Naive B cell (primary cell): ENCODE measurements around the gene RPL21. TPM values are rescaled to one million over a fixed set of nuclear protein-coding genes. Genes with fewer than 3 reads are reported as not detected.
"Not testable (repeated sequence)": the region's sequence is repeated elsewhere in the genome, so short reads cannot be mapped to it uniquely, and the experiment has no call there.

Experiments
- ATAC-seq, 2 donors: fragments of 150-1000 bp; cut with Tn5 transposase; 2 replicates each; pipeline ENCODE4 v1.10.0; 2021; ENCODE audit warnings: low read depth in 2 of 2, mild to moderate bottlenecking in 2 of 2, moderate library complexity in 2 of 2
- DNase-seq: peaks from one replicate; pipeline ENCODE4 v3.0.0; 2022
- H3K27ac Mint-ChIP-seq, 6 donors: one replicate each; pipeline ENCODE4 v1.8.0; 2020 to 2022; ENCODE audit warnings: mild to moderate bottlenecking in 6 of 6, mixed read lengths in 6 of 6, moderate library complexity in 5 of 6, inconsistent platforms in 2 of 6
- H3K27me3 Mint-ChIP-seq, 3 donors: one replicate each; pipeline ENCODE4 v1.8.0; 2021 to 2022; ENCODE audit warnings: mixed read lengths in 3 of 3, mild to moderate bottlenecking in 1 of 3
- H3K36me3 Mint-ChIP-seq, 2 donors: one replicate each; pipeline ENCODE4 v1.8.0; 2020 to 2022; ENCODE audit warnings: mixed read lengths in 2 of 2, inconsistent platforms in 1 of 2, mild to moderate bottlenecking in 1 of 2
- H3K4me1 Mint-ChIP-seq, 3 donors: one replicate each; pipeline ENCODE4 v1.8.0; 2020 to 2022; ENCODE audit warnings: mixed read lengths in 3 of 3, inconsistent platforms in 1 of 3, mild to moderate bottlenecking in 1 of 3, moderate library complexity in 1 of 3
- H3K4me3 Mint-ChIP-seq, 8 donors: one replicate each; pipeline ENCODE4 v1.8.0; 2020 to 2022; ENCODE audit warnings: mild to moderate bottlenecking in 8 of 8, mixed read lengths in 8 of 8, moderate library complexity in 8 of 8, inconsistent platforms in 2 of 8
- H3K9me3 Mint-ChIP-seq, 7 donors: one replicate each; pipeline ENCODE4 v1.8.0; 2020 to 2022; ENCODE audit warnings: mixed read lengths in 7 of 7, mild to moderate bottlenecking in 5 of 7, inconsistent platforms in 2 of 7, moderate library complexity in 1 of 7
- polyA plus RNA-seq, 6 donors: library from polyadenylated mRNA; unstranded; fragments of 300-500 nt; fragmentation: Illumina TruSeq; gene quantifications; one replicate each; pipeline ENCODE4 v1.2.3, GENCODE V29; 2021; ENCODE audit warnings: low read depth in 6 of 6

Gene RPL21
- polyA plus RNA-seq, result 1,000 to 10,000 TPM; 5,049 to 7,554 (median 6,763) TPM

DNA sequence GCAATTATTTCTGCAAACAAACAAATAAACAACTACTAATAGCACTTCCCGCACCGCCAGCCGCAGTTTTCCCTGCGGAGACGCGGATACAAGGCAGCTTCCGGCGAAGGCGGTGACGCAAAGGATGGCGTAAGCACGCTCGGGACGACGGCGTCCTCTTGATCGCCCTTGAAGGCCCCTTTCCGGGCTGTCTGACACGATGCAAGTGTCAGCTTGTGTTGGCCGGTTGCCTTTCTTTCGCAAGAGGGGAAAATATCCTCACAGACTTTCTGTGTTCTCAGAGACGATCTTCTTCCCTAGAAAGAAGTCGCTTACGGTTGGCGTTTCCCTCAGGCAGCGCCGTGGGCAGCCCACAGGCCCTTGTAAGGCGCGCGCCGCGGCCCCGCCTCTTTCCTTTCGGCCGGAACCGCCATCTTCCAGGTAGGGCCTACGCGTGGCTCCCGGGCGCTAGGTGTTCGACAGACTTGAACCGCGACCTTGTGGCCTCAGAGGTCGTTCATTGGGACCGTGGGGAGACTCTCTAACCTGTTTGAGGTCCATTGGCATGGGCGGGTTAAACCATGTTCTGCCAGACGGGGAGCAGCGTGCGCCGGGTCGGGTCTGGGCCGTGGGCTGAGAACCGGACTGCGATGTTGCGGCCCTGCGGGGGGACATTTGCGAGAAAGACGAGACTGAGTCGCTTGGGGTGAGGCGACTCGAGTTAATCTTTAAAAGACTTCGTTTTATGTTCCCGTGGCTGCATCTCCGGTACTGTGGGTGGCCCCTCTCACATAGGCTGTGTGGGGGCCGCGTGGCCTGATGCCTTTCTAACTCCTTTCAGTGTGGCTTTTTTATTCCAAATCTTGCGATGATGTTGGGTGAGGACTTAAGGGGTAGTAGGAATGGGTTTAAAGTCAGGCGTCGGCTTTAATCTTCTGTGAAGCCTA, at the start of gene RPL21:
TSS of gene RPL21 (plus strand) at position 393 of the 926 bp plus-strand sequence. CDS start 2,219 bp downstream, outside the sequence.
- DNase-seq, result peak; percentile 91
- Mint-ChIP-seq H3K9me3 (no peaks in the 10 kb centered on the region), H3K4me1 (peaks cover 42 to 49% (median 46%) of the 10 kb centered on the region in 3 donors), H3K27me3 (no peaks in the 10 kb centered on the region), H3K27ac (peak within 1 kb of the TSS; percentile 100), H3K4me3 (peak within 1 kb of the TSS; percentile 93 to 99 (median 98)), H3K36me3 (peaks cover 8 to 15% of the 10 kb centered on the region in 2 donors)
- peak; percentile 92 to 93 for ATAC-seq

DNA sequence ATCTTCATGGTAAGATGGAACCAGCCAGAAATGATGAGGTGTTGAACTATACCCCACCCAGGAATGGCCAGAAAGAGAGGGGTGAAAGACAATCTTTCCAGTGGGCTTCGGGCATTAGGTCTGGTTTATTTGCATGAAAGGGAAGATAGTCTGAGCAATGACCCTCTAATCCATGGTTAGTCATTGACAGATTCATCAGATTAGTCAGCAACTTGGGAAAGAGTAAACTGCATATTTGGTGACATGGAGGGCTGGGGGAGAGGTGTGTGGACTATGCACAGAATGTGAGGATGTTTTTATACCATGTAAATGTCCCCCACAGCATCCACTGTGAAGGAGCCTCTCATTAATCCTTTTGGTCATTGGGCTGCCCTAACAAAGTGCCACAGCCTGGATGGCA, 49.7 kb upstream of the RPL21 start:
- H3K4me1 Mint-ChIP-seq, result no peaks in the 10 kb centered on the region
- no peaks in the 10 kb centered on the region for H3K27me3 Mint-ChIP-seq
- ATAC-seq (no peak), DNase-seq (no peak)
- no peak overlapping the region for H3K27ac Mint-ChIP-seq
- H3K9me3 Mint-ChIP-seq, result peaks cover 0 to 5% (median 0%) of the 10 kb centered on the region in 7 donors
- no peaks in the 10 kb centered on the region for H3K36me3 Mint-ChIP-seq
- H3K4me3 Mint-ChIP-seq, result no peak overlapping the region

DNA sequence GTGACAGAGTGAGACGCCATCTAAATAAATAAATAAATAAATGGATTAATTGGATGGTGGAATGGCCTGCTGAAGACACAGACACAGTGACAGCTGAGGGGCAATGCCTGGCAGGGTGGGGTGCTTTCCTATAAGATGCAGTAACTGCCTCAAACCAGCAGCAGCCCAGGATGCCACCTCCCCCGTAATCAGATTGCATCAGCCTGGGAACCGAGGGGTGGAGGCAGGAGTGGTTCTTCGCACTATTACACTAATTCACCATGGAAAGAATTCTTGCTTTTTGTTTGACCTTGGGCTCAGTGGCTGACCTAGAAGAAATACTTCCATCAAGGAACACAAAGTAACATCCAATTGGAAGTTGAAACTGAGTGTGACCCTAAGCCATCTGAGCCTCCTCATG, 48.2 kb upstream of the RPL21 start:
- Mint-ChIP-seq H3K36me3 (peaks cover 0 to 7% of the 10 kb centered on the region in 2 donors), H3K9me3 (peaks cover 0 to 1% (median 0%) of the 10 kb centered on the region in 7 donors), H3K27ac (no peak overlapping the region), H3K4me3 (no peak overlapping the region), H3K27me3 (no peaks in the 10 kb centered on the region), H3K4me1 (no peaks in the 10 kb centered on the region)
- ATAC-seq (no peak), DNase-seq (no peak)

- Mint-ChIP-seq H3K9me3 (peaks cover 0 to 1% (median 0%) of the 10 kb centered on the region in 7 donors), H3K36me3 (peaks cover 0 to 7% of the 10 kb centered on the region in 2 donors), H3K4me3 (no peak overlapping the region), H3K27ac (peak overlapping the region in 1 of 6 donors; percentile 42), H3K4me1 (no peaks in the 10 kb centered on the region), H3K27me3 (no peaks in the 10 kb centered on the region)
- ATAC-seq, result no peak
- no peak for DNase-seq
These were observed 47.5 kb upstream of the RPL21 start for GRCh38 chr13:27203854-27204253.

DNA sequence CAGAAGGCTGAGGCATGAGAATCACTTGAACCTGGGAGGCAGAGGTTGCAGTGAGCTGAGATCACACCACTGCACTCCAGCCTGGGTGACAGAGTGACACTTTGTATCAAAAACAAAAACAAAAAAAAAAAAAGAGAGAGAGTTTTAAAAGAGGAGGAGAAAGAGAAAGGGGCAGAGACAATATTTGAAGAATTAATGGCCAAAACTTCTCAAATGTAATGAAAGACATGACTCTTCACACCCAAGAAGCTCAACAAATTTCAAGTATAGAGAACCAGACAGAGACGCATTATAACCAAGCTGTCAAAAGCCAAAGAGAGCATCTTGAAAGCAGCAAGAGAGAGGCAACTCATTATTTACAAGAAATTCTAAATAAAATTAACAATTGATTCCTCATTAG, 42.8 kb upstream of the RPL21 start:
- peaks cover 0 to 7% of the 10 kb centered on the region in 2 donors for H3K36me3 Mint-ChIP-seq

DNA sequence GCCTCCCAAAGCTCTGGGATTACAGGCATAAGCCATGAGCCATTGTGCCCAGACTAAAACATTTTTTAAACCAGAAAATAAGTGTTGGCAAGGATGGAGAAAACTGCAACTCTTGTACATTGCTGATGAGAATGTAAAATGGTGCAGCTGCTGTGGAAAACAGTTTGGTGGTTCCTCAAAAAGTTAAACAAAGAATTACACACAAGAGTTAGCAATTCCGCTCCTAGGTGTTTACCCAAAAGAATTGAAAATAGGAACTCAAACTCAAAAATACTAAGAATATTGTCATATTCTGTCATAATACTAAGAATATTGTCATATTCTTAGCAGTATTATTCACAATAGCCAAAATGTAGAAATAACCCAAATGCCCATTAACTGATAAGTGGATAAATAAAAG, 40.1 kb upstream of the RPL21 start:
- Mint-ChIP-seq H3K4me1 (peaks cover 0 to 9% (median 4%) of the 10 kb centered on the region in 3 donors), H3K36me3 (peaks cover 7 to 8% of the 10 kb centered on the region in 2 donors), H3K4me3 (no peak overlapping the region), H3K27me3 (no peaks in the 10 kb centered on the region), H3K27ac (peak overlapping the region in 1 of 6 donors; percentile 89), H3K9me3 (peaks cover 0 to 4% (median 0%) of the 10 kb centered on the region in 7 donors)
- ATAC-seq (no peak), DNase-seq (no peak)

More for the DNA sequence above, 42.8 kb upstream of the RPL21 start:
- H3K27me3 Mint-ChIP-seq, result no peaks in the 10 kb centered on the region
- DNase-seq (no peak), ATAC-seq (no peak)
- peak overlapping the region in 1 of 6 donors; percentile 87 for H3K27ac Mint-ChIP-seq
- peaks cover 0 to 6% (median 0%) of the 10 kb centered on the region in 3 donors for H3K4me1 Mint-ChIP-seq
- no peak overlapping the region for H3K4me3 Mint-ChIP-seq
- peaks cover 0 to 4% (median 0%) of the 10 kb centered on the region in 7 donors for H3K9me3 Mint-ChIP-seq

DNA sequence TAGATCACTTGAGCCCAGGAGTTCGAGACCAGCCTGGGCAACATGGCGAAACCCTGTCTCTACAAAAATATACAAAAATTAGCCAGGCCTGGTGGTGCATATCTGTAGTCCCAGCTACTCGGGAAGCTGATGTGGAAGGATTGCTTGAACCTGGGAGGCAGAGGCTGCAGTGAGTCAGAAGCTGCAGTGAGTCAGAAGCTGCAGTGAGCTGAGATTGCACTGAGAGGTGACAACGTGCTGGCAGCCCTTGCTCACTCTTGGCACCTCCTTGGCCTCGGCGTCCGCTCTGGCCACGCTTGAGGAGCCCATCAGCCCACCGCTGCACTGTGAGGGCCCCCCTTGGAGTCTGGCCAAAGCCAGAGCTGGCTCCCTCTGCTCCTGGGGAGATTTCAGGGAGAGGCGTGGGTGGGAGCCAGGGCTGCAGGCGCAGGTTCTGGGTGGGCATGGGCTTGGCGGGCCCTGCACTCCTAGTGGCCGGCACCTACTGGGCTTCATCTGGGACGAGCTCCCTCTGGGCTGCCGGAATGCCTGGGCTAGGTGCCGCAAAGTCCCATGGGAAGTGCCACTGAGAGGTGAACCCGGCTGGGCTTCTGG, 39.5 kb upstream of the RPL21 start:
- Mint-ChIP-seq H3K4me3 (no peak overlapping the region), H3K36me3 (peaks cover 7 to 8% of the 10 kb centered on the region in 2 donors), H3K27me3 (no peaks in the 10 kb centered on the region), H3K4me1 (peaks cover 0 to 9% (median 4%) of the 10 kb centered on the region in 3 donors), H3K27ac (peak overlapping the region in 1 of 6 donors; percentile 89), H3K9me3 (peaks cover 0 to 4% (median 0%) of the 10 kb centered on the region in 7 donors)
- ATAC-seq (no peak), DNase-seq (no peak)

- not testable (repeated sequence) for H3K36me3 Mint-ChIP-seq, H3K27ac Mint-ChIP-seq, DNase-seq, H3K27me3 Mint-ChIP-seq, ATAC-seq, H3K9me3 Mint-ChIP-seq
- Mint-ChIP-seq H3K4me3 (peak overlapping the region in 6 of 8 donors; percentile 4 to 88 (median 48)), H3K4me1 (peaks cover 10 to 21% (median 14%) of the 10 kb centered on the region in 3 donors)
These were observed 38.0 kb upstream of the RPL21 start for GRCh38 chr13:27213386-27213785.

GRCh38 chr13:27217791-27218190, 33.6 kb upstream of the RPL21 start:
- Mint-ChIP-seq H3K36me3 (peaks cover 0 to 19% of the 10 kb centered on the region in 2 donors), H3K27ac (peak overlapping the region in 3 of 6 donors; percentile 0 to 66 (median 3)), H3K4me3 (peak overlapping the region in 2 of 8 donors; percentile 9 to 68), H3K9me3 (peaks cover 0 to 13% (median 0%) of the 10 kb centered on the region in 7 donors), H3K4me1 (peaks cover 33 to 48% (median 38%) of the 10 kb centered on the region in 3 donors)
- H3K27me3 Mint-ChIP-seq, ATAC-seq, DNase-seq: not testable (repeated sequence)

GRCh38 chr13:27218861-27219260, 32.5 kb upstream of the RPL21 start:
- H3K4me3 Mint-ChIP-seq, ATAC-seq, H3K27me3 Mint-ChIP-seq, DNase-seq: not testable (repeated sequence)
- Mint-ChIP-seq H3K27ac (peak overlapping the region in 1 of 6 donors; percentile 32), H3K9me3 (peaks cover 0 to 13% (median 0%) of the 10 kb centered on the region in 7 donors), H3K36me3 (peaks cover 0 to 18% of the 10 kb centered on the region in 2 donors), H3K4me1 (peaks cover 38 to 51% (median 46%) of the 10 kb centered on the region in 3 donors)

DNA sequence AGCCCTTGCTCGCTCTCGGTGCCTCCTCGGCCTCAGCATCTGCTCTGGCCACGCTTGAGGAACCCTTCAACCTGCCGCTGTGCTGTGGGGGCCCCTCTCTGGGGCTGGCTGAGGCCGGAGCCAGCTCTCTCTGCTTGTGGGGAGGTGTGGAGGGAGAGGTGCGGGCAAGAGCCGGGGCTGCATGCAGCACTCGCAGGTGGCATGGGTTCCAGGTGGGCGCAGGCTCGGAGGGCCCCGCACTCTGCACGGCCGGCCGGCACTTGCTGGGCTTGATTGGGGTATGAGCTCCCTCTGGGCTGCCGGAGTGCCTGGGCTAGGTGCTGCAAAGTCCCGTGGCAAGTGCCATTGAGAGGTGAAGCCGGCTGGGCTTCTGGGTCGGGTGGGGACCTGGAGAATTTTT, 31.7 kb upstream of the RPL21 start:
- H3K4me1 Mint-ChIP-seq, result peaks cover 40 to 53% (median 51%) of the 10 kb centered on the region in 3 donors

GRCh38 chr13:27222100-27222499, 29.3 kb upstream of the RPL21 start:
- H3K27me3 Mint-ChIP-seq, ATAC-seq, DNase-seq: not testable (repeated sequence)
- H3K9me3 Mint-ChIP-seq, result peaks cover 0 to 16% (median 0%) of the 10 kb centered on the region in 7 donors
- peaks cover 0 to 11% of the 10 kb centered on the region in 2 donors for H3K36me3 Mint-ChIP-seq
- H3K27ac Mint-ChIP-seq, result peak overlapping the region in 5 of 6 donors; percentile 4 to 65 (median 37)
- peak overlapping the region in 7 of 8 donors; percentile 11 to 82 (median 66) for H3K4me3 Mint-ChIP-seq
- peaks cover 50 to 71% (median 71%) of the 10 kb centered on the region in 3 donors for H3K4me1 Mint-ChIP-seq

More for the DNA sequence above, 31.7 kb upstream of the RPL21 start:
- Mint-ChIP-seq H3K36me3 (peaks cover 0 to 11% of the 10 kb centered on the region in 2 donors), H3K27ac (peak overlapping the region in 2 of 6 donors; percentile 3 to 51), H3K9me3 (peaks cover 0 to 15% (median 0%) of the 10 kb centered on the region in 7 donors), H3K27me3 (no peaks in the 10 kb centered on the region), H3K4me3 (peak overlapping the region in 1 of 8 donors; percentile 3)
- DNase-seq (no peak), ATAC-seq (no peak)

- ATAC-seq (peak; percentile 60 to 74), DNase-seq (peak; percentile 25)
- Mint-ChIP-seq H3K27ac (peak overlapping the region; percentile 58 to 95 (median 81)), H3K4me1 (peaks cover 34 to 67% (median 64%) of the 10 kb centered on the region in 3 donors), H3K36me3 (peaks cover 2 to 4% of the 10 kb centered on the region in 2 donors), H3K4me3 (peak overlapping the region; percentile 41 to 87 (median 76)), H3K9me3 (peaks cover 0 to 25% (median 12%) of the 10 kb centered on the region in 7 donors), H3K27me3 (no peaks in the 10 kb centered on the region)
These were observed 24.4 kb upstream of the RPL21 start for GRCh38 chr13:27226991-27227390.
